HL-60 (cell line): ENCODE data around the gene NSRP1.

Experiments
- POLR2AphosphoS5 ChIP-seq: IDR thresholded peaks from 2 replicates; pipeline ENCODE4 v1.6.1; 2012; ENCODE audit warnings: low read depth
- SPI1 ChIP-seq: IDR thresholded peaks from 2 replicates; pipeline ENCODE4 v1.6.1; 2012; ENCODE audit warnings: low read depth, mild to moderate bottlenecking, borderline replicate concordance
- TF ChIP-seq, protein P1 (sequence below): IDR thresholded peaks from 2 replicates; pipeline ENCODE4 v1.6.1; 2012; ENCODE audit warnings: low read depth; ENCODE audit not compliant: insufficient replicate concordance
- TF ChIP-seq, protein P2 (sequence below): IDR thresholded peaks from one replicate; pipeline ENCODE4 v1.5.1; 2011; ENCODE audit warnings: low read length, control low read depth, inconsistent platforms; ENCODE audit not compliant: insufficient read depth

DNA sequence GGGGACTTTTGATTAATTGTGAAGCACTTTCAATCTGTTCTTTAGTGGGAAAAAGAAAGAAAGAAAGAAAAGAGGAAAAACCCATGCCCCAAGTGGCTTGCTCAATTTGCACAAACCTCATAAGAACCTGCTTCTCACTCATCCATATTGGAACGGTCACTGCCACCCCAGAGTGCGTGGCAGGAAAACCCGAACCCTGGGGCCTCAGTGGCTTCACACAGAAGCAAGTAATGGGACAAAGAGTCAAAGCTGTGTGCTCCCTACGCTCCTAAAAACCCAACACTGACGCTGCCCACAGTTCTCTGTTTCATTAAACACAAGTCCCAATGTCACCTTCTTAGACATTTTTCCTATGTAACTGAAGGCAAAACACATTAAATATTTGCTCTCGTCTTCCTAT is 117.7 kb downstream of the NSRP1 start:
- TF ChIP-seq, protein P1, sequence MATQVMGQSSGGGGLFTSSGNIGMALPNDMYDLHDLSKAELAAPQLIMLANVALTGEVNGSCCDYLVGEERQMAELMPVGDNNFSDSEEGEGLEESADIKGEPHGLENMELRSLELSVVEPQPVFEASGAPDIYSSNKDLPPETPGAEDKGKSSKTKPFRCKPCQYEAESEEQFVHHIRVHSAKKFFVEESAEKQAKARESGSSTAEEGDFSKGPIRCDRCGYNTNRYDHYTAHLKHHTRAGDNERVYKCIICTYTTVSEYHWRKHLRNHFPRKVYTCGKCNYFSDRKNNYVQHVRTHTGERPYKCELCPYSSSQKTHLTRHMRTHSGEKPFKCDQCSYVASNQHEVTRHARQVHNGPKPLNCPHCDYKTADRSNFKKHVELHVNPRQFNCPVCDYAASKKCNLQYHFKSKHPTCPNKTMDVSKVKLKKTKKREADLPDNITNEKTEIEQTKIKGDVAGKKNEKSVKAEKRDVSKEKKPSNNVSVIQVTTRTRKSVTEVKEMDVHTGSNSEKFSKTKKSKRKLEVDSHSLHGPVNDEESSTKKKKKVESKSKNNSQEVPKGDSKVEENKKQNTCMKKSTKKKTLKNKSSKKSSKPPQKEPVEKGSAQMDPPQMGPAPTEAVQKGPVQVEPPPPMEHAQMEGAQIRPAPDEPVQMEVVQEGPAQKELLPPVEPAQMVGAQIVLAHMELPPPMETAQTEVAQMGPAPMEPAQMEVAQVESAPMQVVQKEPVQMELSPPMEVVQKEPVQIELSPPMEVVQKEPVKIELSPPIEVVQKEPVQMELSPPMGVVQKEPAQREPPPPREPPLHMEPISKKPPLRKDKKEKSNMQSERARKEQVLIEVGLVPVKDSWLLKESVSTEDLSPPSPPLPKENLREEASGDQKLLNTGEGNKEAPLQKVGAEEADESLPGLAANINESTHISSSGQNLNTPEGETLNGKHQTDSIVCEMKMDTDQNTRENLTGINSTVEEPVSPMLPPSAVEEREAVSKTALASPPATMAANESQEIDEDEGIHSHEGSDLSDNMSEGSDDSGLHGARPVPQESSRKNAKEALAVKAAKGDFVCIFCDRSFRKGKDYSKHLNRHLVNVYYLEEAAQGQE = no peak
- TF ChIP-seq POLR2AphosphoS5 = no peak
- TF ChIP-seq, protein P2, sequence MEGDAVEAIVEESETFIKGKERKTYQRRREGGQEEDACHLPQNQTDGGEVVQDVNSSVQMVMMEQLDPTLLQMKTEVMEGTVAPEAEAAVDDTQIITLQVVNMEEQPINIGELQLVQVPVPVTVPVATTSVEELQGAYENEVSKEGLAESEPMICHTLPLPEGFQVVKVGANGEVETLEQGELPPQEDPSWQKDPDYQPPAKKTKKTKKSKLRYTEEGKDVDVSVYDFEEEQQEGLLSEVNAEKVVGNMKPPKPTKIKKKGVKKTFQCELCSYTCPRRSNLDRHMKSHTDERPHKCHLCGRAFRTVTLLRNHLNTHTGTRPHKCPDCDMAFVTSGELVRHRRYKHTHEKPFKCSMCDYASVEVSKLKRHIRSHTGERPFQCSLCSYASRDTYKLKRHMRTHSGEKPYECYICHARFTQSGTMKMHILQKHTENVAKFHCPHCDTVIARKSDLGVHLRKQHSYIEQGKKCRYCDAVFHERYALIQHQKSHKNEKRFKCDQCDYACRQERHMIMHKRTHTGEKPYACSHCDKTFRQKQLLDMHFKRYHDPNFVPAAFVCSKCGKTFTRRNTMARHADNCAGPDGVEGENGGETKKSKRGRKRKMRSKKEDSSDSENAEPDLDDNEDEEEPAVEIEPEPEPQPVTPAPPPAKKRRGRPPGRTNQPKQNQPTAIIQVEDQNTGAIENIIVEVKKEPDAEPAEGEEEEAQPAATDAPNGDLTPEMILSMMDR = no peak
- TF ChIP-seq SPI1 = no peak
